Panc1 (cell line): ENCODE results near the gene AGAP1.

Experiments used
- POLR2AphosphoS5 ChIP-seq: IDR thresholded peaks from 2 replicates; pipeline ENCODE4 v1.6.1; 2012; ENCODE audit warnings: mild to moderate bottlenecking, low read depth, low read length, moderate library complexity
- SIN3A ChIP-seq: IDR thresholded peaks from 2 replicates; pipeline ENCODE4 v1.6.1; 2012; ENCODE audit warnings: low read depth, mild to moderate bottlenecking, low read length, moderate library complexity, borderline replicate concordance; ENCODE audit not compliant: insufficient read depth
- TF ChIP-seq, protein P1 (sequence below): fragments of 450-650 bp; IDR thresholded peaks from 2 replicates; pipeline ENCODE4 v1.5.1; 2017; ENCODE audit warnings: mild to moderate bottlenecking
- TF ChIP-seq, protein P2 (sequence below), 2 experiments: IDR thresholded peaks; 2 replicates each; pipeline ENCODE4 v1.6.1; 2011 to 2012; ENCODE audit warnings: low read depth in 2 of 2, control low read depth in 1 of 2, low read length in 1 of 2, mild to moderate bottlenecking in 1 of 2, moderate library complexity in 1 of 2; ENCODE audit not compliant: insufficient read depth in 1 of 2

DNA sequence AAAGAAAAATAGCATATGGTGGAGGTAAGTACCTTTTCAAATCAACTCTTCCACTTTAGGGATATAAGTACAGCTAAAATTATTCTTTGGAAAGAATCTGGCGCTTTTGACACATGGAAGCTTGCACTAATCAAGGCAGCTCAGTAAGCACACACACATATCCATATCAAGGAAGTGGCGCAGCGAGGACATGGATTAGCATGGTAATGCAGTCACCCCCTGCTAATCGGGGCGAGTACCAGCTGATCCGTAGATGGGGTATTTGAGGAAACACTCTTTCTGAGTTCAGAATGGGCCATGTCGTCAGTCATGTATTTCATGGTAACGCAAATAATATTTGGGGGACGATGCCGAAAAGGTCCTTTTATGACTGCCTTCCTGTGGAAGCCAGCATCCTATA lies 429.0 kb downstream of the AGAP1 start:
- TF ChIP-seq, protein P1, sequence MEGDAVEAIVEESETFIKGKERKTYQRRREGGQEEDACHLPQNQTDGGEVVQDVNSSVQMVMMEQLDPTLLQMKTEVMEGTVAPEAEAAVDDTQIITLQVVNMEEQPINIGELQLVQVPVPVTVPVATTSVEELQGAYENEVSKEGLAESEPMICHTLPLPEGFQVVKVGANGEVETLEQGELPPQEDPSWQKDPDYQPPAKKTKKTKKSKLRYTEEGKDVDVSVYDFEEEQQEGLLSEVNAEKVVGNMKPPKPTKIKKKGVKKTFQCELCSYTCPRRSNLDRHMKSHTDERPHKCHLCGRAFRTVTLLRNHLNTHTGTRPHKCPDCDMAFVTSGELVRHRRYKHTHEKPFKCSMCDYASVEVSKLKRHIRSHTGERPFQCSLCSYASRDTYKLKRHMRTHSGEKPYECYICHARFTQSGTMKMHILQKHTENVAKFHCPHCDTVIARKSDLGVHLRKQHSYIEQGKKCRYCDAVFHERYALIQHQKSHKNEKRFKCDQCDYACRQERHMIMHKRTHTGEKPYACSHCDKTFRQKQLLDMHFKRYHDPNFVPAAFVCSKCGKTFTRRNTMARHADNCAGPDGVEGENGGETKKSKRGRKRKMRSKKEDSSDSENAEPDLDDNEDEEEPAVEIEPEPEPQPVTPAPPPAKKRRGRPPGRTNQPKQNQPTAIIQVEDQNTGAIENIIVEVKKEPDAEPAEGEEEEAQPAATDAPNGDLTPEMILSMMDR: no peak
- TF ChIP-seq POLR2AphosphoS5 (no peak), SIN3A (no peak)
- TF ChIP-seq, protein P2, sequence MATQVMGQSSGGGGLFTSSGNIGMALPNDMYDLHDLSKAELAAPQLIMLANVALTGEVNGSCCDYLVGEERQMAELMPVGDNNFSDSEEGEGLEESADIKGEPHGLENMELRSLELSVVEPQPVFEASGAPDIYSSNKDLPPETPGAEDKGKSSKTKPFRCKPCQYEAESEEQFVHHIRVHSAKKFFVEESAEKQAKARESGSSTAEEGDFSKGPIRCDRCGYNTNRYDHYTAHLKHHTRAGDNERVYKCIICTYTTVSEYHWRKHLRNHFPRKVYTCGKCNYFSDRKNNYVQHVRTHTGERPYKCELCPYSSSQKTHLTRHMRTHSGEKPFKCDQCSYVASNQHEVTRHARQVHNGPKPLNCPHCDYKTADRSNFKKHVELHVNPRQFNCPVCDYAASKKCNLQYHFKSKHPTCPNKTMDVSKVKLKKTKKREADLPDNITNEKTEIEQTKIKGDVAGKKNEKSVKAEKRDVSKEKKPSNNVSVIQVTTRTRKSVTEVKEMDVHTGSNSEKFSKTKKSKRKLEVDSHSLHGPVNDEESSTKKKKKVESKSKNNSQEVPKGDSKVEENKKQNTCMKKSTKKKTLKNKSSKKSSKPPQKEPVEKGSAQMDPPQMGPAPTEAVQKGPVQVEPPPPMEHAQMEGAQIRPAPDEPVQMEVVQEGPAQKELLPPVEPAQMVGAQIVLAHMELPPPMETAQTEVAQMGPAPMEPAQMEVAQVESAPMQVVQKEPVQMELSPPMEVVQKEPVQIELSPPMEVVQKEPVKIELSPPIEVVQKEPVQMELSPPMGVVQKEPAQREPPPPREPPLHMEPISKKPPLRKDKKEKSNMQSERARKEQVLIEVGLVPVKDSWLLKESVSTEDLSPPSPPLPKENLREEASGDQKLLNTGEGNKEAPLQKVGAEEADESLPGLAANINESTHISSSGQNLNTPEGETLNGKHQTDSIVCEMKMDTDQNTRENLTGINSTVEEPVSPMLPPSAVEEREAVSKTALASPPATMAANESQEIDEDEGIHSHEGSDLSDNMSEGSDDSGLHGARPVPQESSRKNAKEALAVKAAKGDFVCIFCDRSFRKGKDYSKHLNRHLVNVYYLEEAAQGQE (IDR thresholded peaks at IDR 0.05; ENCODE audit: insufficient read depth in 1 of 2, low read depth in 2 of 2, low read length in 1 of 2): no peak
